ENCODE data around the gene PDE7B.
"Not testable (repeated sequence)": the region's sequence is repeated elsewhere in the genome, so short reads cannot be mapped to it uniquely, and the experiment has no call there.

PDE7B gene

DNA sequence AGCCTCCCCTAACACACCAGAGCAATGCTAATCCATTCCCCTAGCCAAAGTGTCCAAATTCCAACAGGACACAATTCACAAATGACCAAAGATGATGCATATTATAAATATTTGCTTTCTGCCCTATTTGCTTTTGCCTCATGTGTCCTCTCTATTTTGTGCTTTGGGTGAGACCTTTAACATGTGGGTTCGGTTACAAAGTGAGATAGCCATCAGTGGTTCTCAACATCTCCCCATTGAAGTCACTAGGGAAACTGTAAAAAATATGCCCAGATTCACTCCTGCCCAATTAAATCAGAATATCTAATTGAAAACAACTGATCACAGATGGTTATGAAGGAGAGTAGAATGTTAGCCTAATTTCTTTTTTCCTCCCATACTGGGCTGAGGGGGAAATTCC is 239.4 kb downstream of the PDE7B start:
- no peak for DNase-seq (ENCODE audit: insufficient read length, low spot score)
- no peak for FAIRE-seq

DNA sequence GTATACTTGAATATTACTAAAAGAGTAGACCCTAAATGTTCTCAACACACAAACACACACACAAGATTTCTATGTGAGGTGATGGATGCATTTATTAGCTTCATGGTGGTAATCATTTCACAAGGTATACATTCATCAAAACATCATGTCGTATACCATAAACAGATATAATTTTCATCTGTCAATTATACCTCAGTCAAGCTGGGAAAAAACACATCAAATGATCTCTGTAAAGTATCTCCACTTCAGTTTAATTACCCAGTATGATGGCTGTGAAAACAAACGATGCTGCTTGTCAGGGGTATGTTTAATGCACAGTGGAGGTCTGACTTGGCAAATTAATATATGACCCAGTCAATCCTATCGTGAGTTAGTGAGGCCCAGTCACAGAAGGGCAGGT is 241.4 kb downstream of the PDE7B start:
- DNase-seq (ENCODE audit: insufficient read length, low spot score) (no peak), FAIRE-seq (no peak)

GRCh38 chr6:136093835-136094234 is 242.3 kb downstream of the PDE7B start:
- FAIRE-seq (no peak), DNase-seq (ENCODE audit: insufficient read length, low spot score) (no peak)

DNA sequence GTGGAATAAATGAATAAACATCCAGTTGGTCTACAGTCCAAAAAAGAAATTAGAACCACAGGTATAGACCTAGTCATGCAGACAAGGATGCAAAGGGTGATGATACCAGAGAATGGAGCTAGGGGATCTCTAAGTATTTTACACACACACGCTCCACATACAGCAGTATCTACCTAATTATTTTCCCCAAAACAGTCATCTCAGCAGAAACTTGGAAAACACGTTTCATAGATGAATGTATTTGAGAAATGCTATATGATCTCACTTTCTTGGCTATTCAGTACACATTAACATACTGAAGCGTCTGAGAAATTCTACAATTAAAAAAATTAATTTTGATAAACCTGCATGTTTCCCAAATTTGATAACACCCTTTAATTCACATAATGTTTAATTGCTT is 243.3 kb downstream of the PDE7B start:
- no peak for FAIRE-seq
- DNase-seq (ENCODE audit: insufficient read length, low spot score): no peak

DNA sequence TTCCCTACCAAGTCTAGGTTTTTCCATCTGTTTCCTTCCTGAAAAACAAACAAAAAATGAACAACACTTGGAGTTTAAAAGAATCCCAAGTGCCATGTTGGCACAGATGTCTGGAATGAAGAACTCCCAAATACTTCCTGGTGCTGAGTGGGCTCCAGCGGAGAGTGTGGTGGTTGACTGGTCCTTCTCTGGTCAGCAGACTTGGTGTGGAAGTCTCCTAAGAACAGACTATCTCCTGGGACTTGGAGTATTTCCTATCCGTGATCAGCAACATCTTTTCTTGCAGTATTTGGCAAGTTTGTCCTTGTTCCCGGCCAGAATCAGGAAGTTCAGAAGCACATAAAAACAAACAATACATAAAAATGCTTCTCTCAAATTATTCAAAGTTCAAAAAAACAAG is 244.5 kb downstream of the PDE7B start:
- DNase-seq (ENCODE audit: insufficient read length, low spot score) (no peak), FAIRE-seq (no peak)

GRCh38 chr6:136102991-136103688 is 251.6 kb downstream of the PDE7B start:
- FAIRE-seq: no peak
- DNase-seq (ENCODE audit: insufficient read length, low spot score): no peak

GRCh38 chr6:136103763-136104311 is 252.3 kb downstream of the PDE7B start:
- no peak for DNase-seq (ENCODE audit: insufficient read length, low spot score)
- FAIRE-seq: no peak

GRCh38 chr6:136104556-136104955 is 253.1 kb downstream of the PDE7B start:
- FAIRE-seq (no peak), DNase-seq (ENCODE audit: insufficient read length, low spot score) (no peak)

DNA sequence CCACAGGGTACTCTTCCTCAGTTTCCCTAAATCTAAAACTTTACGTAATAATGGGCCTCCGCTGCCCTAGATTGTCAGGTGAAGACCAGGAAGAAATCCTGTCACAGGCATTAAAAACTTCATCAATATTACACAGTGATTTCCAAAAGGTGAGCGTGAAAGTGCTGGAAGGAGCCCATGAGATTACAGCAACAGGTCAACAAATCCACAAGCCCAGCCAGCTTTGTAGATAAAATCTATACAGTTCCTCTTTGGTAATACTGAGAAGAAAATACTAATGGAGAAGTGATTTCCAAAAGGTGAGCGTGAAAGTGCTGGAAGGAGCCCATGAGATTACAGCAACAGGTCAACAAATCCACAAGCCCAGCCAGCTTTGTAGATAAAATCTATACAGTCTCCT is 254.3 kb downstream of the PDE7B start:
- DNase-seq (ENCODE audit: insufficient read length, low spot score); FAIRE-seq: not testable (repeated sequence)

DNA sequence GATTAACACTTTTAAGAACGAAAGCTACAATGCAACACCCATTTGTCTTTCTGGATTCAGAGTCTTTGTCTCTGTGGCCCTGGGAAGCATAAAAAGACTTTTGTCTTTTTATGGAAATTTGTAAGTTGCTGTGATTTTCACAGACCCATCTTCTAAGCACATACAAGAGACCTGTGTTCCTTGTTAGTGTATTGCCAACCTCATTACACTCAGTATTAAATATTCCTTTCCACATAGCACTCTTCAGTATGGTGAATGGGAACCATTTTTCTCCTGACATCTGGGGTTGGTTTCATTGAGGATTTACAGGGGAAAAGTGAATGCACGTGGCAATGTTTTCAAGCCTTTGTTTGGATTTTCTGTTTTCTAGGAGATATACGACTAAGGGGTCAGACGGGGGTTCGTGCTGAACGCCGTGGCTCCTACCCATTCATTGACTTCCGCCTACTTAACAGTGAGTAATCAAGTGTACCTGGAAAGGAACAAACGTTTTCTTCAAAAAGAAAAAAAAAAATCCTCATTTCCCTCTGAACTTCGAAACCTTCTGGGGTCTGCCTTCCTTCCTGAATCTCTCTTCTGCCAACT is 257.0 kb downstream of the PDE7B start:
- no peak for DNase-seq (ENCODE audit: insufficient read length, low spot score)
- no peak for FAIRE-seq

- FAIRE-seq (no peak), DNase-seq (ENCODE audit: insufficient read length, low spot score) (no peak)
These were observed 260.3 kb downstream of the PDE7B start for GRCh38 chr6:136111831-136112230.

GRCh38 chr6:136112262-136112661 is 260.8 kb downstream of the PDE7B start:
- FAIRE-seq: no peak
- DNase-seq (ENCODE audit: insufficient read length, low spot score): no peak

DNA sequence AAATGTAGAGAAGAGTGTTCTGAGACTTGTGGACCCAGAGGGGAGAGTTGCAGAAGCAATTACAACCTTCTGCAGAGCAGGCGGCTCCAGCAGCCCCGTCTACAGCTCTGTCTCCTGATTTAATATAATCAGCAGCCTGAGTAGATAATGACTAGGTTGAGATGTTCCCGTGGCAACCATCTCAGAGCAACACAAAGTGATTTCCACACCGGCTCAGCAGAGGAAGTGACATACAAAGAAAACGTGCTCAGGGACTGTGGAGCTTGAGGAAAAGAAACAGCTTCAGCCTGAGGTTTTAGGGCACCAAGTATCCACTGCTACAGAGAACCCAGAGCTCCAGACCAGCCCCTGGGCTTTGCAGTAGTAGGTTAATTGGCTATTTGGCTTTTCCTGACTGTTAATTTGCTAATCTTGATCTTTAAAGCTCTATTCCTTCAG is 262.3 kb downstream of the PDE7B start:
- FAIRE-seq (no peak), DNase-seq (ENCODE audit: insufficient read length, low spot score) (no peak)

DNA sequence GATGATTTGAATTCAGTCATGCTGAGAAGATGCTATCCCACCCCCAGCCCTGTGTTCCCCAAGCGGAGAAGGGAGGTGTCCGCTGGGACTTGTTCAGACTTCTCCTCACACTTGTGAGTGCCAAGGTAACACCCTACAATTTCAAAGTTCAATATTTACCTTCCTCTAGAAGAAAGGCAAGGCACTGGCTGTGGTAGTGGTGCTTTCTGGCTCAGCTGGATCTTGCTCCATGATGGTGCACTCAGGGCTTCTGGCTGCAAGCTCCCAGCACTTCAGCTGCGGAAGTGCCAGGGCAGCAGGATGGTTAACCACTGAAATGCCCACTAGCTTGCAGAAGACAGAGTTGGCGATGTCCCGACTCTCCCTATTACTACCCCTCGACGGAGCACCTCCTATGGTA is 263.2 kb downstream of the PDE7B start:
- DNase-seq (ENCODE audit: insufficient read length, low spot score) (no peak), FAIRE-seq (no peak)

- FAIRE-seq: no peak
- no peak for DNase-seq (ENCODE audit: insufficient read length, low spot score)
These were observed 264.4 kb downstream of the PDE7B start for GRCh38 chr6:136115941-136116340.

DNA sequence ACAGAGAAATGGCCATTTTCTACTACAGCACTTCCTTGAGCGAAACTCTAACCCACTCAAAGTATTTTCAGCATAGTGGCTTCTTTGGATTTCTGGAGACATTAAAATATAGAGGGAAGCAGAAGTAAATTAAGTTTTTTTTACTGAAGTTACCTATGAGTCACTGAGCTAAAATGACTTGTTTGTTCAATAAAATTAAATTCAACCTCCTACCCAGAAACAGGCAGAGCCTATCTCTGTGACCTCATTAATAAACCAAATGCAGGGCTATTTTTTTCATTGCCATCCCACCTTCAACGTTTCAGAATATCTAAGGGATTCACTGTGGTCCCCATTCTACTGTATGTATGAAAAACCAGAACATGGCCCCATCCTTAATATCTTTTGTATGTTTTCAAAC is 265.6 kb downstream of the PDE7B start:
- FAIRE-seq: no peak

DNA sequence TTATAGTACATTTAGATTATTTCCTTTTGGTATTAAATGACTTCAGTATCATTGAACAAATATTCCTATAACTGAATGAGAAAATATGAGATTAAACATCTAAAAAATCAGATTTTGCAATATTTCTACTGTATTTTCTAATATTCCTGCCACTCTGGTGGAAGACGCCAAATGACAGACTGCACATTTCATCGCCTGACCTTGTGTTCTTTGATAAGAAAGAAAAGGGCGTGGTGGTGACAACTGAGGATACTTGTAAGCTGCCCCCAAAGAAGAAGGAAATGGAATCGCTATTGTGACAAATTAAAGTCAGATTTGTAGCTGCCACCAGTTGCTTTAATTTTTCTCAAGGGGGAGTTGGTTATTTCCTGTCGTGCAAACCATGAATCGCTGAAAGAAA is 267.3 kb downstream of the PDE7B start:
- FAIRE-seq (no peak), DNase-seq (ENCODE audit: insufficient read length, low spot score) (no peak)

More for the DNA sequence above, 265.6 kb downstream of the PDE7B start:
- DNase-seq (ENCODE audit: insufficient read length, low spot score): no peak

- no peak for DNase-seq (ENCODE audit: insufficient read length, low spot score)
- no peak for FAIRE-seq
These were observed 272.0 kb downstream of the PDE7B start for GRCh38 chr6:136123468-136123867.

DNA sequence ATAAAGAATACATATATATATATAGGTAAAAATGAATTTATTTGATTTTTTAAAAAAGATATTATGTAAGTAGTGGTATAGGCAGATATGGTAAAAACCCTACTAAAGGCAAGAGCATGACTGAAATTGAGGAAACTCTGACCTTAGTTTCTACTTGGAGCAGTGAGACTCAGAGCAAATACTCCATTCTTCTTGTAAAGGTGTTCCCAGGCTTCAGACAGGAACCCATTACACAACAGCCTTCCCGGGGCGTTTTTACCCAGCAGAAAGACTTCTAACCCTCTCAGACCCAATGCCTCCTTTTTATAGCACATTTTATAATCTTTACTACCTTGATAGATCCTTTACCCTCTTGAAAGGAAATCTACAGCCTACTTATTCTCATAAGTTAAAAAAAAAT is 274.1 kb downstream of the PDE7B start:
- FAIRE-seq: no peak
- DNase-seq (ENCODE audit: insufficient read length, low spot score): no peak

DNA sequence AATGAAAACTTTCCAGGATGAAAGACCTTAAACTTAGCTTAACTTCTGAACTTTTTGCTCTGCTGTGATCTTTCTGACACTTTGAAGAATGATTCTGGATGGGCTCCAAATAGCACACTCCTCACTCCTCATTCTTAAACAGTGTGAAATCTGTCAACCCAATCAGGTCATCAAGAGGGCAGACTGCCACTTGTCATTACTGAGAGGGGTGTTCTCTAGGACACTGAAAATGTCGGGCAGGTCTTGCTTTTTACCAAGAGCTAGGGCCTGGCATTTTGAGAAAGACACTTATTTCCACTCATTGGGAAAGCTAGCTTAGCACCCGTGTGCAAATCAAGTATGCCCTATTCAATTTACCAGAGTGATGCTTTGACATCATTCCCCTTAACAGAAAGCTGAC is 276.4 kb downstream of the PDE7B start:
- FAIRE-seq (no peak), DNase-seq (ENCODE audit: insufficient read length, low spot score) (no peak)

- DNase-seq (ENCODE audit: insufficient read length, low spot score) (no peak), FAIRE-seq (no peak)
These were observed 277.9 kb downstream of the PDE7B start for GRCh38 chr6:136129365-136129764.

- DNase-seq (ENCODE audit: insufficient read length, low spot score): no peak
- no peak for FAIRE-seq
These were observed 282.8 kb downstream of the PDE7B start for GRCh38 chr6:136134268-136134667.
